HepG2 (cell line): ENCODE results near the gene TMPRSS7. TPM values are rescaled to one million over a fixed set of nuclear protein-coding genes. Genes with fewer than 3 reads are reported as not detected.

Experiments
- ATAC-seq: fragments of 200-7000 bp; cut with Tn5 transposase; 3 replicates; pipeline ENCODE4 v1.9.1; 2020; ENCODE audit warnings: mild to moderate bottlenecking, moderate library complexity
- BruUV-seq: library from RNA; stranded (reverse); fragments of 400-500 nt; replicated peaks from 2 replicates; lab custom pipeline; 2021; lab: Mats Ljungman, UMichigan
- CTCF ChIA-PET: fragments of 300-600 bp; formaldehyde crosslinking; extraction: SDS; loops from one replicate; lab custom pipeline; 2021; ENCODE audit warnings: low total read pairs, inconsistent platforms, low intra/inter-chr PET ratio; lab: Yijun Ruan, JAX
- POLR2A ChIA-PET: fragments of 350-600 bp; sonication (Branson Sonifier 250); formaldehyde crosslinking; loops from one replicate; lab custom pipeline; 2020; ENCODE audit warnings: antibody characterized with exemption, inconsistent platforms; lab: Yijun Ruan, JAX
- DNase-seq: peaks from one replicate; pipeline ENCODE4 v3.0.0-alpha.2; 2015; ENCODE audit warnings: low spot score
- FAIRE-seq: peaks from 3 replicates; lab custom pipeline; 2011; peaks lifted over from hg19 to GRCh38; lab: Jason Lieb, UNC
- H2AFZ ChIP-seq: one replicate; pipeline ENCODE4 v1.6.1; 2011; ENCODE audit warnings: low read length, inconsistent platforms
- H3K27ac ChIP-seq: fragments of 300-600 bp; 3 replicates; pipeline ENCODE4 v1.8.0; 2011; ENCODE audit warnings: mixed run types, mild to moderate bottlenecking, mixed read lengths, low read length, inconsistent platforms; ENCODE audit not compliant: insufficient read depth; ENCODE audit errors: extremely low read length
- H3K27me3 ChIP-seq, 2 experiments: fragments of 200-600 bp in 1 of 2; 2 replicates in 1 of 2; 3 replicates in 1 of 2; pipeline versions ENCODE4 v1.6.0 to v1.8.0; 2011; ENCODE audit warnings: low read length in 2 of 2, mild to moderate bottlenecking in 2 of 2, moderate library complexity in 2 of 2, inconsistent platforms in 1 of 2; ENCODE audit not compliant: insufficient read depth in 2 of 2, control insufficient read depth in 1 of 2
- H3K36me3 ChIP-seq, 2 experiments: fragments of 200-600 bp in 1 of 2; replicated peaks in 1 of 2; 2 replicates in 1 of 2; 3 replicates in 1 of 2; pipeline versions ENCODE4 v1.5.1 to v1.8.0; 2011; ENCODE audit warnings: low read length in 2 of 2, inconsistent platforms in 1 of 2; ENCODE audit not compliant: insufficient read depth in 2 of 2, control insufficient read depth in 1 of 2
- H3K4me1 ChIP-seq: 2 replicates; pipeline ENCODE4 v1.5.1; 2012; ENCODE audit warnings: low read length, inconsistent platforms; ENCODE audit not compliant: insufficient read depth
- H3K4me2 ChIP-seq: 2 replicates; pipeline ENCODE4 v1.6.0; 2011; ENCODE audit warnings: low read depth, low read length, inconsistent platforms
- H3K4me3 ChIP-seq, 3 experiments: fragments of 200-600 bp in 1 of 3; sonication (generic), shearing (Covaris generic) in 1 of 3; replicated peaks in 1 of 3; 2 replicates each; pipeline ENCODE4 v1.5.1; 2011 to 2016; ENCODE audit warnings: low read length in 3 of 3, inconsistent platforms in 2 of 3, low read depth in 2 of 3, mild to moderate bottlenecking in 2 of 3, control low read depth in 1 of 3, mixed read lengths in 1 of 3; ENCODE audit not compliant: insufficient read depth in 1 of 3
- H3K79me2 ChIP-seq: one replicate; pipeline ENCODE4 v1.6.1; 2011; ENCODE audit warnings: low read length, inconsistent platforms; ENCODE audit not compliant: insufficient read depth
- H3K9ac ChIP-seq: 2 replicates; pipeline ENCODE4 v1.6.0; 2011; ENCODE audit warnings: mild to moderate bottlenecking, low read depth, low read length, inconsistent platforms; ENCODE audit not compliant: insufficient read depth
- H3K9me3 ChIP-seq: 2 replicates; pipeline ENCODE4 v1.5.1; 2012; ENCODE audit warnings: mild to moderate bottlenecking, low read length
- H4K20me1 ChIP-seq: 2 replicates; pipeline ENCODE4 v1.6.0; 2011; ENCODE audit warnings: inconsistent platforms, mild to moderate bottlenecking, low read length, moderate library complexity; ENCODE audit not compliant: insufficient read depth
- BHLHE40 ChIP-seq: IDR thresholded peaks from 2 replicates; pipeline ENCODE4 v1.6.1; 2011; ENCODE audit warnings: low read length, improper control_type of control experiment
- CHD4 ChIP-seq: fragments of 200-600 bp; sonication (generic); IDR thresholded peaks from 2 replicates; pipeline ENCODE4 v1.7.0; 2017; ENCODE audit warnings: mild to moderate bottlenecking, low read length, borderline replicate concordance
- CREM ChIP-seq, 2 experiments: sonication (generic) in 1 of 2; formaldehyde crosslinking in 1 of 2; IDR thresholded peaks; 2 replicates each; pipeline versions ENCODE4 v1.4.0 to v1.6.1; 2016 to 2020; ENCODE audit warnings: antibody characterized with exemption in 1 of 2, mild to moderate bottlenecking in 1 of 2, missing genetic modification reagents in 1 of 2
- IRF1 ChIP-seq: sonication (generic); formaldehyde crosslinking; IDR thresholded peaks from 2 replicates; pipeline ENCODE4 v1.4.0; 2020; ENCODE audit warnings: low read depth, mild to moderate bottlenecking, missing genetic modification reagents
- IRX3 ChIP-seq: sonication (generic); formaldehyde crosslinking; IDR thresholded peaks from 2 replicates; pipeline ENCODE4 v1.8.1; 2023; ENCODE audit warnings: mild to moderate bottlenecking, low read depth, missing genetic modification reagents, borderline replicate concordance
- MEIS1 ChIP-seq: sonication (generic); formaldehyde crosslinking; IDR thresholded peaks from 2 replicates; pipeline ENCODE4 v1.9.0; 2021; ENCODE audit warnings: mild to moderate bottlenecking, missing genetic modification reagents, moderate library complexity, borderline replicate concordance
- MXD4 ChIP-seq: IDR thresholded peaks from 2 replicates; pipeline ENCODE4 v1.6.1; 2016; ENCODE audit warnings: mild to moderate bottlenecking, missing biosample characterization, missing genetic modification reagents
- MXI1 ChIP-seq: IDR thresholded peaks from 3 replicates; pipeline ENCODE4 v1.6.1; 2012; ENCODE audit warnings: low read depth, low read length, inconsistent platforms, borderline replicate concordance
- RARG ChIP-seq: sonication (generic); formaldehyde crosslinking; IDR thresholded peaks from 2 replicates; pipeline ENCODE4 v1.4.0; 2020; ENCODE audit warnings: low read depth, mild to moderate bottlenecking, missing genetic modification reagents
- SNRNP70 ChIP-seq: fragments of 200-400 bp; formaldehyde crosslinking; IDR thresholded peaks from 2 replicates; pipeline ENCODE4 v1.6.1; 2017; ENCODE audit warnings: mild to moderate bottlenecking, low read depth, low read length, moderate library complexity
- SP2 ChIP-seq: sonication (generic); formaldehyde crosslinking; IDR thresholded peaks from 2 replicates; pipeline ENCODE4 v1.5.1; 2020; ENCODE audit warnings: mild to moderate bottlenecking, missing genetic modification reagents
- SP5 ChIP-seq: IDR thresholded peaks from 2 replicates; pipeline ENCODE4 v1.6.1; 2016; ENCODE audit warnings: low read depth, borderline replicate concordance
- TRIM24 ChIP-seq: sonication (generic); formaldehyde crosslinking; IDR thresholded peaks from 2 replicates; pipeline ENCODE4 v1.8.0; 2022; ENCODE audit warnings: mild to moderate bottlenecking, missing genetic modification reagents
- ZEB1 ChIP-seq: IDR thresholded peaks from 2 replicates; pipeline ENCODE4 v1.6.1; 2012; ENCODE audit warnings: mild to moderate bottlenecking, low read depth, inconsistent platforms; ENCODE audit not compliant: insufficient replicate concordance
- ZMYM3 ChIP-seq: sonication (generic); formaldehyde crosslinking; IDR thresholded peaks from 2 replicates; pipeline ENCODE4 v1.5.1; 2020; ENCODE audit warnings: mild to moderate bottlenecking, missing genetic modification reagents
- ZNF256 ChIP-seq: sonication (generic); formaldehyde crosslinking; conservative IDR thresholded peaks from 2 replicates; pipeline ENCODE4 v1.4.0; 2020; ENCODE audit warnings: missing genetic modification reagents
- ZNF703 ChIP-seq: sonication (generic); formaldehyde crosslinking; IDR thresholded peaks from 2 replicates; pipeline ENCODE4 v1.5.1; 2020; ENCODE audit warnings: missing genetic modification reagents, mild to moderate bottlenecking, moderate library complexity, borderline replicate concordance
- WGBS: methylation state at CpG from one replicate; pipeline ENCODE4 v1.1.6; 2017; ENCODE audit warnings: low lambda C conversion rate; 5-methylcytosine and 5-hydroxymethylcytosine counted together
- in situ Hi-C: cut with HindIII; loops from 2 replicates; pipeline ENCODE4 v1.10.0; 2017; ENCODE audit warnings: low pct_unique_long_range_greater_than_20kb; ENCODE audit not compliant: extremely low pct_ligation_motif_present
- intact Hi-C: fragments of 100-400 bp; cut with micrococcal nuclease; formaldehyde crosslinking; loops from one replicate; pipeline ENCODE4 v1.10.0; 2022; ENCODE audit not compliant: unreplicated experiment
- polyA plus RNA-seq, 8 experiments: library from polyadenylated mRNA; depleted of rRNA in 3 of 8; stranded (reverse) in 7 of 8; unstranded in 1 of 8; fragments of >200 nt; fragmentation: Illumina TruSeq in 4 of 8; extraction: Trizol in 4 of 8; gene quantifications; 2 replicates each; pipeline versions ENCODE4 v1.2.1 to v1.2.3, GENCODE V29; 2011 to 2016; ENCODE audit warnings: low read depth in 4 of 8, missing spikeins in 1 of 8, mixed read lengths in 1 of 8; ENCODE audit not compliant: insufficient read depth in 1 of 8
- total RNA-seq, 5 experiments: library from RNA; depleted of rRNA; stranded (reverse); fragments of >200 nt; fragmentation: Illumina TruSeq; extraction: Trizol; gene quantifications; 2 replicates each; pipeline ENCODE4 v1.2.3, GENCODE V29; 2016; ENCODE audit warnings: low read depth in 1 of 5
- TF ChIP-seq, protein P1 (sequence below): sonication (generic); formaldehyde crosslinking; IDR thresholded peaks from 2 replicates; pipeline ENCODE4 v1.8.0; 2022; ENCODE audit warnings: missing genetic modification reagents, low read depth, mild to moderate bottlenecking, borderline replicate concordance

The TMPRSS7 gene
- total and polyA plus RNA-seq, 2 of the 13 experiments (the other 11 are each of a cell fraction or from before 2014, with no cell fraction given), result not detected

DNA sequence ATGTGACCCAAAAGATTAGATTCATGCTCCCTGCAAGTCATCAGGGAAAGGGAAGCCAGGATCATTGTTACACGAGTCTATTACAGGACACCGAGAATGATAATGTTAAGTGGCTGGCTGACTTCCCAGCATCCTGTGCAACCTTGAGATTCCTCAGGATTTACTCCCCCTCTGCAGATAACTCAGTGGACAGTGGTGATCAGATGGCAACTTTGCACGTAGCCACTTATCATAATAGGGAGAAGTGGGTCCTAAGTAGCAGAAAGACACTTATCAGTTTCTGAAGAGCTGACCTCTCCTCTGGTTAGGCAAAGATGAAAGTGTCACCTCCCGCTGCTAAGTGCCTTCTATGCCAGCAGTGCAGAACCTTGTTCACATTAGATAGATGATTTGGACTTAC lies 6.7 kb upstream of the TMPRSS7 start:
- Histone ChIP-seq H3K4me1 (no peaks in the 10 kb centered on the region), H3K4me3 (no peak overlapping the region), H3K9me3 (no peaks in the 10 kb centered on the region), H4K20me1 (no peaks in the 10 kb centered on the region), H2AFZ (no peak overlapping the region), H3K27me3 (peaks cover 3 to 4% of the 10 kb centered on the region in 2 experiments; a peak in 2 of 5 replicates), H3K27ac (no peak overlapping the region), H3K9ac (no peak overlapping the region), H3K79me2 (no peaks in the 10 kb centered on the region), H3K4me2 (no peak overlapping the region), H3K36me3 (no peaks in the 10 kb centered on the region)
- TF ChIP-seq CHD4 (no peak), MXI1 (no peak), ZEB1 (no peak), SP5 (CRISPR knock-in tag) (no peak), IRF1 (CRISPR knock-in tag) (no peak), IRX3 (CRISPR knock-in tag) (no peak), SNRNP70 (no peak)
- ATAC-seq (no peak), FAIRE-seq (no peak), DNase-seq (no peak)
- no TSS peak for BruUV-seq
- POLR2A ChIA-PET, result no interaction called here
- in situ Hi-C loops, result no loop called here
- CTCF ChIA-PET, result no interaction called here
- intact Hi-C loops, result no loop called here
- 0% methylated on average over 4 of the region's 4 CpGs for WGBS

DNA sequence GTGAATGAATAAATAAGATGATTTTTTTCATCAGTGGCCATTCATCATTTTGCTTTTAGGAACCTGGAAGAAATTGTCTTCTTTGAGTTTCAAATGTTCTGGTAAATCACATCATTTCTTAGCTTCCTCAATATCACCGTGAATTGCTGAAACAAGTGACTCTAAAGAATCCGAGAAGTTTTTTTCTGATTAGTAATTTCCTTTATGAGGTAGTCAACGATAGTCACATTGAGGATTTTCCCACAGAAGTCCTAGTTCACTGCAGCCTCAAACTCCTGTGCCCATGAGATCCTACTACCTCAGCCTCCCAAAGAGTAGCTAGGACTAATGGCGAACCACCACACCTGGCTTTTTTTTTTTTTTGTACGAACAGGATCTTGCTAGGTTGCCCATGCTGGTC lies 3.6 kb upstream of the TMPRSS7 start:
- H4K20me1 ChIP-seq, result no peaks in the 10 kb centered on the region
- H3K9ac ChIP-seq, result no peak overlapping the region
- in situ Hi-C loops (no loop called here), intact Hi-C loops (no loop called here)
- no peaks in the 10 kb centered on the region for H3K9me3 ChIP-seq
- ATAC-seq (no peak), DNase-seq (no peak), FAIRE-seq (no peak)
- no peak overlapping the region for H3K4me2 ChIP-seq
- no peak overlapping the region for H2AFZ ChIP-seq
- H3K27ac ChIP-seq, result no peak overlapping the region
- H3K27me3 ChIP-seq, result peaks cover 3 to 4% of the 10 kb centered on the region in 2 experiments; a peak in 2 of 5 replicates
- no peaks in the 10 kb centered on the region for H3K79me2 ChIP-seq
- POLR2A ChIA-PET, result no interaction called here
- H3K36me3 ChIP-seq, result no peaks in the 10 kb centered on the region
- CTCF ChIA-PET, result no interaction called here
- BruUV-seq, result no TSS peak
- H3K4me3 ChIP-seq, result no peak overlapping the region
- 18% methylated on average over 5 of the region's 5 CpGs for WGBS
- H3K4me1 ChIP-seq, result no peaks in the 10 kb centered on the region
- TF ChIP-seq ZMYM3 (CRISPR knock-in tag) (no peak), BHLHE40 (no peak), MXD4 (CRISPR knock-in tag) (no peak), CREM (IDR thresholded peaks at IDR 0.05) (no peak), CREM (CRISPR knock-in tag; IDR thresholded peaks at IDR 0.05) (no peak), ZNF703 (CRISPR knock-in tag) (no peak), RARG (no peak), SP2 (CRISPR knock-in tag) (no peak), TRIM24 (CRISPR knock-in tag) (no peak), IRX3 (CRISPR knock-in tag) (no peak), MEIS1 (no peak), ZNF256 (CRISPR knock-in tag) (no peak)
- TF ChIP-seq, protein P1, sequence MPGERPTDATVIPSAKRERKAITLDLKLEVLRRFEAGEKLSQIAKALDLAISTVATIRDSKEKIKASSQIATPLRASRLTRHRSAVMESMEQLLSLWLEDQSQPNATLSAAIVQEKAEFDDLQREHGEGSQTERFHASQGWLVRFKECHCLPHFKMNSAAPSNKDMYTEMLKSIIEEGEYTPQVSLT (CRISPR knock-in tag), result no peak
